Stimulated activated CD4-positive, alpha-beta T cell treated with anti-CD3 and anti-CD28 coated beads, Interleukin-2, amount 100 ng/mL, for 24 hours (primary cell): ENCODE results near the gene S100A3.

Experiments
- DNase-seq, 2 donors: peaks; one replicate each; pipeline ENCODE4 v3.0.0-alpha.2; 2020

S100A3 gene

DNA sequence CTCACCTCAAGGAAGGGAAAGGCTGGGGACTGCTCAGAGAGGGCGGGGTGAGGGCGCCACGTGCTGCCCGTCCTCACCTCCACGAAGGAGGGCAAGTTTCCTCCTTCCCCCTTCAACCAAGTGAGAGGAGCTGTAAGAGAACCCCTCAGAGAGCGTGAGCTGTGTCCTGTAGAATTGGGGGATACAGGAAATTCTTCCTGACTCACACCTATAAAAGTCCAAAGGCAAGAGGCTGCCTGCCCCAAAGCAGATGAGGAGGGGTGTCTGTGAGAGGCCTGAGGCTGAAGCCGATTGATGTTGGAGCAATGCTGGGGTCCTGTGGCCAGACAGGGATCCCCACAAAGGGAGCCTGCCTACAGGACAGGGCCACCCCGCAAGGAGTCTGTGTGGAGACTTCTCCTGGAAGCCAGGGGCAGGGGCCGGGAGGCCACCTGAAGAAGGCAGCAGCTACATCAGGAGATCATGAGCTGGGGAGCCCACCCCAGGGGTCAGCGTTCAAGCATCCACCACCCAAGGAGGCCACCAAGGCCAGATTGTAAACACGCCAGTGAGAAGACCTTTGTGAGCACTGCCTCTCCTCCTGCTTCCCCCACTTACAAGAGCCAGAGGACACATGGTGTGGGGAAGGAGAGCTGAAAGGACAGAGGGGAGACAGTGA is 41.0 kb downstream of the S100A3 start:
- no peak for DNase-seq

- DNase-seq = no peak
Observed at GRCh38 chr1:153506831-153507413, 42.1 kb downstream of the S100A3 start.

GRCh38 chr1:153506386-153506785 is 42.7 kb downstream of the S100A3 start:
- DNase-seq = no peak

GRCh38 chr1:153505576-153505975 is 43.5 kb downstream of the S100A3 start:
- DNase-seq = no peak

- DNase-seq = no peak
Observed at GRCh38 chr1:153503766-153504165, 45.3 kb downstream of the S100A3 start.

DNA sequence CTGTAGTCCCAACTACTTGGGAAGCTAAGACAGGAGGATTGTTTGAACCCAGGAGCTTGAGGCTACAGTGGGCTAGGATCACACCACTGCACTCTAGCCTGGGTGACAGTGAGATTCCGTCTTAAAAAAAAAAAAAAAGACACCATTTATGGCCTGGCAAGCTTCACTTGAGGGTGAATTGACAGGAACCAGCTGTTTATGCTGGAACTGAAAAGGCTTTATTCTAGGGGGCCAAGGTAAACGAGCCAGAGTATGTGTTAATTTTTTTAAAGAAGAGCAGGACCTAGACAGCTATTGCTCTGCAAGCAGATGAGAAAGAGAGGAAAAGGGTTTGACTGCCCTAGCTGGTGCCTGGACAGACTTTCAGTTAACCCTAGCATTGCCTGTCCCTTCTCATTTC is 50.3 kb downstream of the S100A3 start:
- no peak for DNase-seq
